Measurements from ENCODE around the gene PCDHA5. TPM values are rescaled to one million over a fixed set of nuclear protein-coding genes. Genes with fewer than 3 reads are reported as not detected.

PCDHA5 gene
- total RNA-seq, 1 experiment from 2014 or later, result 0.12 TPM

DNA sequence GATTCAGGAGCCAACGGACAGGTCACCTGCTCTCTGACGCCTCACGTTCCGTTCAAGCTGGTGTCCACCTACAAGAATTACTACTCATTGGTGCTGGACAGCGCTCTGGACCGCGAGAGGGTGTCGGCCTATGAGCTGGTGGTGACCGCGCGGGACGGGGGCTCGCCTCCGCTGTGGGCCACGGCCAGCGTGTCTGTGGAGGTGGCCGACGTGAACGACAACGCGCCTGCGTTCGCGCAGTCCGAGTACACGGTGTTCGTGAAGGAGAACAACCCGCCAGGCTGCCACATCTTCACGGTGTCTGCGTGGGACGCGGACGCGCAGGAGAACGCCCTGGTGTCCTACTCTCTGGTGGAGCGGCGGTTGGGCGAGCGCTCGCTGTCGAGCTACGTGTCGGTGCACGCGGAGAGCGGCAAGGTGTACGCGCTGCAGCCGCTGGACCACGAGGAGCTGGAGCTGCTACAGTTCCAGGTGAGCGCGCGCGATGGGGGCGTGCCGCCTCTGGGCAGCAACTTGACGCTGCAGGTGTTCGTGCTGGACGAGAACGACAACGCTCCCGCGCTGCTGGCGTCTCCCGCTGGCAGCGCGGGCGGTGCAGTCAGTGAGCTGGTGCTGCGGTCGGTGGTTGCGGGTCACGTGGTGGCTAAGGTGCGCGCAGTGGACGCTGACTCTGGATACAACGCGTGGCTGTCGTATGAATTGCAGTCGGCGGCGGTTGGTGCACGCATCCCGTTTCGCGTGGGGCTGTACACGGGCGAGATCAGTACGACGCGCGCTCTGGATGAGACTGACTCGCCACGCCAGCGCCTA is 36.0 kb downstream of the PCDHA5 start:
- TF ChIP-seq, protein P1, sequence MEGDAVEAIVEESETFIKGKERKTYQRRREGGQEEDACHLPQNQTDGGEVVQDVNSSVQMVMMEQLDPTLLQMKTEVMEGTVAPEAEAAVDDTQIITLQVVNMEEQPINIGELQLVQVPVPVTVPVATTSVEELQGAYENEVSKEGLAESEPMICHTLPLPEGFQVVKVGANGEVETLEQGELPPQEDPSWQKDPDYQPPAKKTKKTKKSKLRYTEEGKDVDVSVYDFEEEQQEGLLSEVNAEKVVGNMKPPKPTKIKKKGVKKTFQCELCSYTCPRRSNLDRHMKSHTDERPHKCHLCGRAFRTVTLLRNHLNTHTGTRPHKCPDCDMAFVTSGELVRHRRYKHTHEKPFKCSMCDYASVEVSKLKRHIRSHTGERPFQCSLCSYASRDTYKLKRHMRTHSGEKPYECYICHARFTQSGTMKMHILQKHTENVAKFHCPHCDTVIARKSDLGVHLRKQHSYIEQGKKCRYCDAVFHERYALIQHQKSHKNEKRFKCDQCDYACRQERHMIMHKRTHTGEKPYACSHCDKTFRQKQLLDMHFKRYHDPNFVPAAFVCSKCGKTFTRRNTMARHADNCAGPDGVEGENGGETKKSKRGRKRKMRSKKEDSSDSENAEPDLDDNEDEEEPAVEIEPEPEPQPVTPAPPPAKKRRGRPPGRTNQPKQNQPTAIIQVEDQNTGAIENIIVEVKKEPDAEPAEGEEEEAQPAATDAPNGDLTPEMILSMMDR (IDR thresholded peaks at IDR 0.05; ENCODE audit: unreplicated experiment), result no peak
- BruUV-seq (replicated peaks), result no TSS peak
- Mint-ChIP-seq H3K4me3 (ENCODE audit: unreplicated experiment) (no peak overlapping the region), H3K36me3 (ENCODE audit: insufficient read depth, unreplicated experiment) (no peaks in the 10 kb centered on the region), H3K4me1 (ENCODE audit: insufficient read depth, unreplicated experiment) (no peaks in the 10 kb centered on the region), H3K27me3 (ENCODE audit: insufficient read depth, unreplicated experiment) (no peaks in the 10 kb centered on the region), H3K27ac (ENCODE audit: low read depth, unreplicated experiment) (no peak overlapping the region), H3K9me3 (ENCODE audit: unreplicated experiment) (peaks cover 16% of the 10 kb centered on the region)
- ChIA-PET POLR2A (interaction anchor here (1.0 kb wide), 1 partner anchor 16 kb away, joined by 3 read pairs; no protein-coding TSS in a partner anchor), CTCF (interaction anchor here (0.5 to 1.4 kb wide), 2 partner anchors 44 to 183 kb away, joined by 3 to 4 read pairs; no protein-coding TSS in a partner anchor)
- no peak for DNase-seq (ENCODE audit: unreplicated experiment)
- intact Hi-C loops (cut with micrococcal nuclease), result no loop called here

DNA sequence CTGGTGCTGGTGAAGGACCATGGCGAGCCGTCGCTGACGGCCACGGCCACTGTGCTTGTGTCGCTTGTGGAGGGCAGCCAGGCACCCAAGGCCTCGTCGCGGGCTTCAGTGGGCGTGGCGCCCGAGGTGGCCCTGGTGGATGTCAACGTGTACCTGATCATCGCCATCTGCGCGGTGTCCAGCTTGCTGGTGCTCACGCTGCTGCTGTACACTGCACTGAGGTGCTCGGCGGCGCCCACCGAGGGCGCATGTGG is 36.5 kb downstream of the PCDHA5 start:
- ChIA-PET CTCF (no interaction called here), POLR2A (no interaction called here)
- no TSS peak for BruUV-seq (replicated peaks)
- Mint-ChIP-seq H3K36me3 (ENCODE audit: insufficient read depth, unreplicated experiment) (no peaks in the 10 kb centered on the region), H3K4me3 (ENCODE audit: unreplicated experiment) (no peak overlapping the region), H3K4me1 (ENCODE audit: insufficient read depth, unreplicated experiment) (no peaks in the 10 kb centered on the region), H3K9me3 (ENCODE audit: unreplicated experiment) (peaks cover 16% of the 10 kb centered on the region), H3K27ac (ENCODE audit: low read depth, unreplicated experiment) (no peak overlapping the region), H3K27me3 (ENCODE audit: insufficient read depth, unreplicated experiment) (no peaks in the 10 kb centered on the region)
- TF ChIP-seq, protein P1 (IDR thresholded peaks at IDR 0.05; ENCODE audit: unreplicated experiment), result no peak
- no peak for DNase-seq (ENCODE audit: unreplicated experiment)
- intact Hi-C loops (cut with micrococcal nuclease), result no loop called here

DNA sequence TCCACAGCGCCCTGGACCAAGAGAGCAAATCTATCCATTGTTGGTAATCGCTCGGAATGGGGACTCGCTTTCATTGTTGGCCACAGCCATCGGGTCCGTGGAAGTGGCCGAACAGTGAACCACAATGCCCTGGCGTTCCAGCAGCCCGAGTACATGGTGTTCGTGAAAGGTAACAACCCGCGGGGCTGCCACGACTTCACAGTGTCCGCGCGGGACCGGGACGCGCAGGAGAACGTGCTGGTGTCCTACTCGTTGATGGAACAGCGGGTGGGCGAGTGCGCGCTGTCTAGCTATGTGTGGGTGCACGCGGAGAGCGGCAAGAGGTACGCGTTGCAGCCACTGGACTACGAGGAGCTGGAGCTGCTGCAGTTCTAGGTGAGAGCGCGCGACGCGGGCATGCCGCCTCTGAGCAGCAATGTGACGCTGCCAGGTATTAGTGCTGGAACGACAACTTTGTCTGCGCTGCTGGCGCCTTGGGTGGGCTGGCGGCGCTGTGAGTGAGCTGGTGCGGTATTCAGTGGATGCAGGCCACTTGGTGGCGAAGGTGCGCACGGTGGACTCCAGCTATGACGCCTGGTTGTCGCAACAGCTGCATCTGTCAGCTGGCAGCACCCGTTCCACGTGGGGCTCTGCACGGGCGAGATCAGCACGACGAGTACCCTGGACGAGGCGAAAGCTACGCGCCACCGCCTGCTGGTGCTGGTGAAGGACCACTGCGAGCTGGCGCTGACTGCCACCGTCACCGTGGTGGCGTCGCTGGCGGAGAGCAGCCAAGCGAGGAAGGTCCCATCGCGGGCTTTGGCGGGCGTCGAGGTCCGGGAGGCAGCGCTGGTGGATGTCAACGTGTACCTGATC is 41.3 kb downstream of the PCDHA5 start:
- H3K4me3 Mint-ChIP-seq (ENCODE audit: unreplicated experiment), result no peak overlapping the region
- DNase-seq (ENCODE audit: unreplicated experiment), result no peak
- TF ChIP-seq, protein P1 (IDR thresholded peaks at IDR 0.05; ENCODE audit: unreplicated experiment), result no peak
- intact Hi-C loops (cut with micrococcal nuclease), result no loop called here
- POLR2A ChIA-PET, result no interaction called here
- H3K27ac Mint-ChIP-seq (ENCODE audit: low read depth, unreplicated experiment), result no peak overlapping the region
- no peaks in the 10 kb centered on the region for H3K27me3 Mint-ChIP-seq (ENCODE audit: insufficient read depth, unreplicated experiment)
- no peaks in the 10 kb centered on the region for H3K36me3 Mint-ChIP-seq (ENCODE audit: insufficient read depth, unreplicated experiment)
- no TSS peak for BruUV-seq (replicated peaks)
- CTCF ChIA-PET, result interaction anchor here (0.6 to 1.3 kb wide), 4 partner anchors 11 to 422 kb away, joined by 4 to 6 read pairs (median 4); no protein-coding TSS in a partner anchor
- H3K4me1 Mint-ChIP-seq (ENCODE audit: insufficient read depth, unreplicated experiment), result no peaks in the 10 kb centered on the region
- peaks cover 15% of the 10 kb centered on the region for H3K9me3 Mint-ChIP-seq (ENCODE audit: unreplicated experiment)

Data from MCF 10A (cell line).